IPS-20b (cell line): Measurements from ENCODE around the gene TOM1.

ENCODE experiments used
- H3K27ac ChIP-seq: one replicate; pipeline ENCODE4 v1.5.1; 2013; ENCODE audit warnings: low read length
- H3K27me3 ChIP-seq: 2 replicates; pipeline ENCODE4 v1.6.1; 2013; ENCODE audit warnings: mild to moderate bottlenecking, low read length, inconsistent platforms; ENCODE audit not compliant: insufficient read depth
- H3K36me3 ChIP-seq: 2 replicates; pipeline ENCODE4 v1.6.1; 2013; ENCODE audit warnings: low read depth, mild to moderate bottlenecking, inconsistent platforms, low read length, moderate library complexity; ENCODE audit not compliant: insufficient read depth
- H3K4me1 ChIP-seq: 2 replicates; pipeline ENCODE4 v1.6.1; 2013; ENCODE audit warnings: mild to moderate bottlenecking, control low read depth, inconsistent platforms, low read length, moderate library complexity; ENCODE audit not compliant: insufficient read depth
- H3K4me3 ChIP-seq: 2 replicates; pipeline ENCODE4 v1.5.1; 2013; ENCODE audit warnings: mild to moderate bottlenecking, low read length, inconsistent platforms
- H3K9ac ChIP-seq: 2 replicates; pipeline ENCODE4 v1.6.1; 2013; ENCODE audit warnings: low read depth, mild to moderate bottlenecking, inconsistent platforms, low read length, moderate library complexity
- H3K9me3 ChIP-seq: 2 replicates; pipeline ENCODE4 v1.6.1; 2013; ENCODE audit warnings: mild to moderate bottlenecking, low read depth, low read length, inconsistent platforms; ENCODE audit not compliant: insufficient read depth

The TOM1 gene

GRCh38 chr22:35318346-35319215 is 18.9 kb downstream of the TOM1 start:
- no peak overlapping the region for H3K27ac ChIP-seq

GRCh38 chr22:35319244-35319985 is 19.7 kb downstream of the TOM1 start:
- Histone ChIP-seq H3K9me3 (no peaks in the 10 kb centered on the region), H3K27me3 (no peaks in the 10 kb centered on the region), H3K27ac (no peak overlapping the region), H3K9ac (no peak overlapping the region), H3K4me3 (no peak overlapping the region), H3K4me1 (no peaks in the 10 kb centered on the region), H3K36me3 (peaks cover 14% of the 10 kb centered on the region; the same call in 1 of the 2 replicates)

More at GRCh38 chr22:35318346-35319215, 18.9 kb downstream of the TOM1 start:
- Histone ChIP-seq H3K4me3 (no peak overlapping the region), H3K9ac (no peak overlapping the region), H3K27me3 (no peaks in the 10 kb centered on the region), H3K9me3 (no peaks in the 10 kb centered on the region), H3K36me3 (peaks cover 7% of the 10 kb centered on the region; the same call in 1 of the 2 replicates), H3K4me1 (no peaks in the 10 kb centered on the region)

GRCh38 chr22:35322126-35322525 is 22.4 kb downstream of the TOM1 start:
- H3K27me3 ChIP-seq, result no peaks in the 10 kb centered on the region
- no peak overlapping the region for H3K27ac ChIP-seq
- H3K9me3 ChIP-seq, result no peaks in the 10 kb centered on the region
- H3K4me1 ChIP-seq, result no peaks in the 10 kb centered on the region
- peaks cover 27% of the 10 kb centered on the region for H3K36me3 ChIP-seq
- H3K4me3 ChIP-seq, result no peak overlapping the region
- no peak overlapping the region for H3K9ac ChIP-seq

GRCh38 chr22:35322893-35323292 is 23.2 kb downstream of the TOM1 start:
- Histone ChIP-seq H3K4me1 (no peaks in the 10 kb centered on the region), H3K9ac (no peak overlapping the region), H3K36me3 (peaks cover 31% of the 10 kb centered on the region), H3K9me3 (no peaks in the 10 kb centered on the region), H3K27me3 (no peaks in the 10 kb centered on the region), H3K4me3 (no peak overlapping the region), H3K27ac (no peak overlapping the region)

GRCh38 chr22:35323305-35323704 is 23.6 kb downstream of the TOM1 start:
- Histone ChIP-seq H3K27me3 (no peaks in the 10 kb centered on the region), H3K9me3 (no peaks in the 10 kb centered on the region), H3K9ac (no peak overlapping the region), H3K36me3 (peaks cover 36% of the 10 kb centered on the region), H3K4me3 (no peak overlapping the region), H3K4me1 (no peaks in the 10 kb centered on the region), H3K27ac (no peak overlapping the region)

GRCh38 chr22:35324067-35324466 is 24.4 kb downstream of the TOM1 start:
- Histone ChIP-seq H3K9ac (no peak overlapping the region), H3K36me3 (peaks cover 38% of the 10 kb centered on the region), H3K4me3 (no peak overlapping the region), H3K27ac (no peak overlapping the region), H3K27me3 (no peaks in the 10 kb centered on the region), H3K4me1 (no peaks in the 10 kb centered on the region), H3K9me3 (no peaks in the 10 kb centered on the region)

GRCh38 chr22:35324762-35325161 is 25.1 kb downstream of the TOM1 start:
- H3K27me3 ChIP-seq, result no peaks in the 10 kb centered on the region
- peaks cover 38% of the 10 kb centered on the region for H3K36me3 ChIP-seq
- no peak overlapping the region for H3K27ac ChIP-seq
- H3K9me3 ChIP-seq, result no peaks in the 10 kb centered on the region
- no peaks in the 10 kb centered on the region for H3K4me1 ChIP-seq
- no peak overlapping the region for H3K9ac ChIP-seq
- no peak overlapping the region for H3K4me3 ChIP-seq

- H3K36me3 ChIP-seq, result peaks cover 38% of the 10 kb centered on the region
- H3K27me3 ChIP-seq, result no peaks in the 10 kb centered on the region
- H3K9ac ChIP-seq, result no peak overlapping the region
- H3K27ac ChIP-seq, result no peak overlapping the region
- no peaks in the 10 kb centered on the region for H3K4me1 ChIP-seq
- no peaks in the 10 kb centered on the region for H3K9me3 ChIP-seq
- no peak overlapping the region for H3K4me3 ChIP-seq
Observed at GRCh38 chr22:35325209-35325608, 25.5 kb downstream of the TOM1 start.

GRCh38 chr22:35326854-35327562 is 27.3 kb downstream of the TOM1 start:
- Histone ChIP-seq H3K36me3 (peaks cover 40% of the 10 kb centered on the region), H3K9me3 (no peaks in the 10 kb centered on the region), H3K27me3 (no peaks in the 10 kb centered on the region), H3K27ac (no peak overlapping the region), H3K4me1 (no peaks in the 10 kb centered on the region), H3K9ac (no peak overlapping the region), H3K4me3 (no peak overlapping the region)

- Histone ChIP-seq H3K36me3 (peaks cover 42% of the 10 kb centered on the region), H3K9me3 (no peaks in the 10 kb centered on the region), H3K27ac (no peak overlapping the region), H3K27me3 (no peaks in the 10 kb centered on the region), H3K9ac (no peak overlapping the region), H3K4me3 (no peak overlapping the region), H3K4me1 (no peaks in the 10 kb centered on the region)
Observed at GRCh38 chr22:35327690-35328471, 28.2 kb downstream of the TOM1 start.

GRCh38 chr22:35328472-35328885 is 28.8 kb downstream of the TOM1 start:
- Histone ChIP-seq H3K4me1 (no peaks in the 10 kb centered on the region), H3K4me3 (no peak overlapping the region), H3K27me3 (no peaks in the 10 kb centered on the region), H3K27ac (no peak overlapping the region), H3K36me3 (peaks cover 45% of the 10 kb centered on the region), H3K9me3 (no peaks in the 10 kb centered on the region), H3K9ac (no peak overlapping the region)
